NCI-H345 treated with DMSO at 0.1 percent for 48 hours (cell line): ENCODE measurements around the gene NR6A1.

Experiments used
- DNase-seq: peaks from one replicate; lab custom pipeline; 2025; ENCODE audit not compliant: unreplicated experiment; lab: John Stamatoyannopoulos, UW

The NR6A1 gene

GRCh38 chr9:124590889-124591641, 180.0 kb downstream of the NR6A1 start:
- DNase-seq = no peak

GRCh38 chr9:124584631-124585030, 186.5 kb downstream of the NR6A1 start:
- no peak for DNase-seq

GRCh38 chr9:124583134-124583533, 188.0 kb downstream of the NR6A1 start:
- DNase-seq = no peak

- no peak for DNase-seq
These were observed 190.9 kb downstream of the NR6A1 start for GRCh38 chr9:124580186-124580585.

GRCh38 chr9:124576751-124577150, 194.4 kb downstream of the NR6A1 start:
- DNase-seq = no peak

- no peak for DNase-seq
These were observed 196.4 kb downstream of the NR6A1 start for GRCh38 chr9:124574534-124575375.

- DNase-seq = no peak
These were observed 200.0 kb downstream of the NR6A1 start for GRCh38 chr9:124570942-124571666.

- no peak for DNase-seq
These were observed 201.2 kb downstream of the NR6A1 start for GRCh38 chr9:124569942-124570341.

GRCh38 chr9:124567362-124567761, 203.7 kb downstream of the NR6A1 start:
- no peak for DNase-seq

GRCh38 chr9:124562328-124562727, 208.8 kb downstream of the NR6A1 start:
- DNase-seq = no peak

GRCh38 chr9:124559871-124560270, 211.2 kb downstream of the NR6A1 start:
- DNase-seq = no peak

- no peak for DNase-seq
These were observed 212.2 kb downstream of the NR6A1 start for GRCh38 chr9:124558777-124559470.

- no peak for DNase-seq
These were observed 213.2 kb downstream of the NR6A1 start for GRCh38 chr9:124557895-124558294.

GRCh38 chr9:124555043-124555442, 216.1 kb downstream of the NR6A1 start:
- no peak for DNase-seq

GRCh38 chr9:124553738-124554137, 217.4 kb downstream of the NR6A1 start:
- no peak for DNase-seq

- DNase-seq = no peak
These were observed 218.9 kb downstream of the NR6A1 start for GRCh38 chr9:124552273-124552605.

- no peak for DNase-seq
These were observed 219.4 kb downstream of the NR6A1 start for GRCh38 chr9:124551472-124552272.

- DNase-seq = no peak
These were observed 221.0 kb downstream of the NR6A1 start for GRCh38 chr9:124550072-124550471.

- no peak for DNase-seq
These were observed 222.1 kb downstream of the NR6A1 start for GRCh38 chr9:124549016-124549415.

- no peak for DNase-seq
These were observed 226.6 kb downstream of the NR6A1 start for GRCh38 chr9:124544535-124544934.
